CD4-positive, alpha-beta T cell treated with Interleukin-2 at 100 ng/mL for 4 hours (primary cell): ENCODE measurements around the gene ANKRD37.
"Not testable (repeated sequence)": the region's sequence is repeated elsewhere in the genome, so short reads cannot be mapped to it uniquely, and the experiment has no call there.

Experiments
- DNase-seq: peaks from one replicate; pipeline ENCODE4 v3.0.0-alpha.2; 2020; ENCODE audit warnings: low spot score

The ANKRD37 gene

GRCh38 chr4:185396724-185397385 is at the start of gene ANKRD37:
ANKRD37 (plus strand) TSS chr4:185396841; CDS start chr4:185396924, 83 bp downstream.
- DNase-seq = no peak

- DNase-seq = no peak
These were observed 49.6 kb upstream of the ANKRD37 start for GRCh38 chr4:185346975-185347601.

- no peak for DNase-seq
These were observed 45.0 kb upstream of the ANKRD37 start for GRCh38 chr4:185351691-185352090.

- DNase-seq = no peak
These were observed 44.4 kb upstream of the ANKRD37 start for GRCh38 chr4:185352202-185352601.

GRCh38 chr4:185352741-185353140 is 43.9 kb upstream of the ANKRD37 start:
- no peak for DNase-seq

- DNase-seq = no peak
These were observed 39.4 kb upstream of the ANKRD37 start for GRCh38 chr4:185357211-185357610.

- no peak for DNase-seq
These were observed 38.8 kb upstream of the ANKRD37 start for GRCh38 chr4:185357733-185358440.

- DNase-seq = no peak
These were observed 38.1 kb upstream of the ANKRD37 start for GRCh38 chr4:185358514-185358913.

GRCh38 chr4:185358959-185359358 is 37.7 kb upstream of the ANKRD37 start:
- DNase-seq = no peak

- DNase-seq = no peak
These were observed 36.7 kb upstream of the ANKRD37 start for GRCh38 chr4:185359767-185360446.

GRCh38 chr4:185361872-185362271 is 34.8 kb upstream of the ANKRD37 start:
- DNase-seq = no peak

- not testable (repeated sequence) for DNase-seq
These were observed 34.1 kb upstream of the ANKRD37 start for GRCh38 chr4:185362570-185362969.

- DNase-seq = no peak
These were observed 33.4 kb upstream of the ANKRD37 start for GRCh38 chr4:185363251-185363650.

- DNase-seq = no peak
These were observed 31.8 kb upstream of the ANKRD37 start for GRCh38 chr4:185364886-185365285.

- DNase-seq = no peak
These were observed 26.9 kb upstream of the ANKRD37 start for GRCh38 chr4:185369731-185370130.

- DNase-seq = no peak
These were observed 26.2 kb upstream of the ANKRD37 start for GRCh38 chr4:185370268-185370949.

- DNase-seq = no peak
These were observed 24.9 kb upstream of the ANKRD37 start for GRCh38 chr4:185371702-185372101.

GRCh38 chr4:185374027-185374426 is 22.6 kb upstream of the ANKRD37 start:
- DNase-seq = no peak

GRCh38 chr4:185374573-185374972 is 22.1 kb upstream of the ANKRD37 start:
- DNase-seq = no peak

GRCh38 chr4:185378264-185378663 is 18.4 kb upstream of the ANKRD37 start:
- no peak for DNase-seq

- DNase-seq = no peak
These were observed 17.0 kb upstream of the ANKRD37 start for GRCh38 chr4:185379326-185380295.
